LNCaP clone FGC (cell line): ENCODE measurements around the gene SLC35A4.
"Not testable (repeated sequence)": the region's sequence is repeated elsewhere in the genome, so short reads cannot be mapped to it uniquely, and the experiment has no call there.

Source experiments
- DNase-seq: peaks from one replicate; pipeline ENCODE4 v3.0.0-alpha.2; 2011; ENCODE audit warnings: low read depth
- H3K4me3 ChIP-seq: 2 replicates; pipeline ENCODE4 v1.5.1; 2011; ENCODE audit warnings: mild to moderate bottlenecking, low read depth, low read length, control low read depth
- CTCF ChIP-seq: IDR thresholded peaks from 2 replicates; pipeline ENCODE4 v1.5.1; 2012; ENCODE audit warnings: mild to moderate bottlenecking; ENCODE audit not compliant: control insufficient read depth, insufficient read depth; ENCODE audit errors: extremely low read depth

The SLC35A4 gene

GRCh38 chr5:140570488-140570887 is 5.9 kb downstream of the SLC35A4 start:
- no peak for TF ChIP-seq CTCF
- no peak overlapping the region for H3K4me3 ChIP-seq
- DNase-seq = no peak

- TF ChIP-seq CTCF = no peak
- no peak overlapping the region for H3K4me3 ChIP-seq
- no peak for DNase-seq
Observed at GRCh38 chr5:140571105-140571504, 6.5 kb downstream of the SLC35A4 start.

GRCh38 chr5:140573683-140574082 is 9.1 kb downstream of the SLC35A4 start:
- TF ChIP-seq CTCF = no peak

GRCh38 chr5:140574165-140574564 is 9.5 kb downstream of the SLC35A4 start:
- no peak for TF ChIP-seq CTCF
- no peak for DNase-seq
- H3K4me3 ChIP-seq = no peak overlapping the region

More at GRCh38 chr5:140573683-140574082, 9.1 kb downstream of the SLC35A4 start:
- no peak for DNase-seq
- H3K4me3 ChIP-seq = no peak overlapping the region

GRCh38 chr5:140575309-140575708 is 10.7 kb downstream of the SLC35A4 start:
- H3K4me3 ChIP-seq = no peak overlapping the region
- no peak for DNase-seq

GRCh38 chr5:140576776-140577201 is 12.2 kb downstream of the SLC35A4 start:
- no peak for DNase-seq
- no peak overlapping the region for H3K4me3 ChIP-seq
- TF ChIP-seq CTCF = no peak

More at GRCh38 chr5:140575309-140575708, 10.7 kb downstream of the SLC35A4 start:
- 0 out of 2 replicates have a peak, but pooled peaks have one; percentile 6 for TF ChIP-seq CTCF

GRCh38 chr5:140579188-140579747 is 14.6 kb downstream of the SLC35A4 start:
- H3K4me3 ChIP-seq = not testable (repeated sequence)

More at GRCh38 chr5:140579188-140579747, 14.6 kb downstream of the SLC35A4 start:
- not testable (repeated sequence) for DNase-seq
